PFSK-1 (cell line): Measurements from ENCODE around the gene RABGEF1.

Experiments used
- POLR2AphosphoS5 ChIP-seq: IDR thresholded peaks from 2 replicates; pipeline ENCODE4 v1.6.1; 2012; ENCODE audit warnings: low read depth, mild to moderate bottlenecking, control low read depth, low read length, moderate library complexity
- REST ChIP-seq, 2 experiments: IDR thresholded peaks; 2 replicates each; pipeline versions ENCODE4 v1.6.1 to v1.8.0; 2011 to 2012; ENCODE audit warnings: low read depth in 2 of 2, low read length in 2 of 2, control low read depth in 1 of 2, inconsistent platforms in 1 of 2, mild to moderate bottlenecking in 1 of 2, moderate library complexity in 1 of 2; ENCODE audit not compliant: insufficient read depth in 1 of 2
- SIN3A ChIP-seq: IDR thresholded peaks from 2 replicates; pipeline ENCODE4 v1.6.1; 2012; ENCODE audit warnings: mild to moderate bottlenecking, low read length, moderate library complexity, borderline replicate concordance; ENCODE audit not compliant: insufficient read depth

GRCh38 chr7:66732439-66732838 lies 8.1 kb upstream of the RABGEF1 start:
- TF ChIP-seq SIN3A (no peak), REST (IDR thresholded peaks at IDR 0.05; ENCODE audit: insufficient read depth in 1 of 2, low read depth in 2 of 2, low read length in 2 of 2) (no peak), POLR2AphosphoS5 (no peak)
